Nucleus accumbens (tissue), 56 donors: ENCODE results near the gene RBM7.
A peak's percentile ranks its signal among the peaks of the same experiment; 100 is the strongest.

ENCODE experiments used
- DNase-seq, 56 donors: peaks; one replicate each; lab custom pipeline; 2025; lab: John Stamatoyannopoulos, UW

RBM7 gene

DNA sequence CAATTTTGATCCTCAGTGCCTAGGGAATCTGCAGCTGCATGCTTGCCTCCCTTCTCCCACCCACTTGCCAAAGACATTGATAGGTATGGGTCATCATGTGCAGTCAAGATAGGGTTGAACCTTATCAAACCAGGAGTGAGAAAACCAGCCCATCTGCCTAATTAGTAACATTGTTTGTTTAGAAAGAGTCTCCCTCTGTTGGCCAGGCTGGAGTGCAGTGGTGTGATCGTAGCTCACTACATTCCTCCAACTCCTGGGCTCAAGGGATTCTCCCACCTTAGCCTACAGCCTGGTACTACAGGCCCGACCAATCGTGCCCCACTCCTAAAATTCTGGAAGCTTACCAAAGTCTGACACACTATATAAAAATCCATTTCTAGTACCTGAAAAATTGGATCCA lies 4.7 kb upstream of the RBM7 start:
- DNase-seq = peak in 1 of 56 donors; percentile 2

DNA sequence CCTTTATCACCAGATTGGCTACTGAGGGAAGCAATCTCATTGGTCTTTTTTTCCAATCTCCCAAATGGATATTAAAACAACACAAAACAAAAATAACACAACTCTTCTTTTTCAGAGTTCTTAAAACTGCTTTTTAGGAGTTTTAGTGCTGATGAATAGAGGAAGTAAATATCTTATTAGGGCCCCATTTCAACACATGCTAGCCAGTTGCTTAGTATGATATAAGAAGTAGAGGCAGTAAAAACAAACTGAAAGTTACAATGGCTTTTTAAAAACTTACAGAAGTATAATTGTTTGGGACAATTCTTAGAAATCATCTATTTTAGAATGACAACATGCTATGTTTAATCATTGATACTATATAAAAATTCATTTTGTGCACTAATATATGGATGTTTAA lies 3.5 kb upstream of the RBM7 start:
- no peak for DNase-seq

- DNase-seq = no peak
Measured at GRCh38 chr11:114397349-114397982, 3.0 kb upstream of the RBM7 start.

DNA sequence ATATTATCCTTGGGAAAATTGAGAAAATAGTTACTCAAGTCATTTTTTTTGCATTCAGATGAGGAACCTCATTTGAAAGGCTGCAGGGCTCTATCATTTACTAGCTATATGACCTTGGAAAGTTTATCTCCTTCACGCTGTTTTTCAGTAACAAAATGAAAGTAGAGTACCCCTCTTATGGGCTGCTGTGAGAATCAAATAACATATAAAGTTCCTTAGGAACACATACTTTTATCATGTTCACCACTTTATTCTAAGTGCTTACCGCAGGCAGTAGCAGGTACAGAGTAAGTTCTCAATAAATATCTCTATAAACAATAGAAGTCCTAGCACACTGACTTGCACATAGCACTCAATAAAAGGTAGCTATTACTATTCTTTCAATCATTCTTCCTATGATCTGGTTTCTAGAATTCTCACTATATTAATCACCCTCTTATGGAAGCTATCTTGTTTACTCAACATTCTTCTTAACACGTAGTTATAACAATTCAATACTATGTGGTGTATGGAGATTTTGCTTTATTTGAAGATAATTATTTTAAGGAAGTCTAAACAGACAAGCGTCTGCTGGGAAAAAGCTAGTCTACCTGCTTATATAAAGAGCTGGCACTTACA lies 2.1 kb upstream of the RBM7 start:
- no peak for DNase-seq

DNA sequence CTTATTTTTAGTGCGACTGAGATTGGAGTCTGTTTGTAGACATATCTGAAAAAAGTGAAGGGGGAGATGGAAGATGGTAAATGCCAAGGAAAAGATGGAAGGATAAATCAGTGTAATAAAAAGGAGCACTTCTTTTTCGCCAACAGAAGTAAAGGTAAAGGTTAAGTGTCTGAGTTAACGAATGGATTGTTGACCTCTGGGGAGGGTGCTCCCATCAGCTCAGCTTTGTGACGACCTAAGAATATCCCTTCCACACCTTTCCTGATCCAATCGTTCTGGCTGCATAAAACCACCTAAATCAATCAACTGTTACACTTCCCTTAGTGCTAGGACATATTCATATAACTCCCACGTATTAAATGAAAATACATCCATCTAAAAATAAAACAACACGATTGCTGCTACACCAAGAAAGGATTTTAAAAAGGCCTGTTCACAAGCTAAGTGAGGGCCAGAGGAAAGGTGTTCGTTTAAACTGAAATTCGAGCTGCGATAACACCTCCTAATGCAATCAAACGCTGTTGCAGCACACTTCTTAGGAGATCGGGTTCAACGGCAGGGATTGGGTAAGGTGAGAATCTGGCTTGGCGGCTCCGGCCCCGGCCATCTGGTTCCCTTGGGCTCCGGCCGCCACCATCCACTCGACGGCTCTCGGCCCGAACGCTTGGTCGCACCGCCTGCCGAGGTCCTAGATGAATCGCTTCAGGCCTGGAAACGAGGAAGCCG lies 813 bp upstream of the RBM7 start:
- DNase-seq = peak in 3 of 56 donors; percentile 57 to 61 (median 57)

DNA sequence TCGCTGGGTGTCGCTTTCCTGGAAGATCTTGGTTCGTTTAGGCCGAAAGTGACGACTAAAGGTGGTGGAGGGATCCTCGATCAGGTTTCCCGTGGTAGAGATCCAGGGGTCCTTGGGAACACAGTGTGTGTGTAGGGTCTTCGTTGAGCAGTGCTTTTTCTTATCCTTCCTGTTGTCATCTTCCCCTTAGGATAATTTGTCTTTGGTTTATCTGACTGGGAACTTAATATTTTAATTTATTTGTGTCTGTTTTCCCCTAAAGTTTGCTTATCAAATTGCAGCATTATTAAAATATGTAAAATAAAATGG lies 403 bp downstream of the RBM7 start:
- DNase-seq = no peak

DNA sequence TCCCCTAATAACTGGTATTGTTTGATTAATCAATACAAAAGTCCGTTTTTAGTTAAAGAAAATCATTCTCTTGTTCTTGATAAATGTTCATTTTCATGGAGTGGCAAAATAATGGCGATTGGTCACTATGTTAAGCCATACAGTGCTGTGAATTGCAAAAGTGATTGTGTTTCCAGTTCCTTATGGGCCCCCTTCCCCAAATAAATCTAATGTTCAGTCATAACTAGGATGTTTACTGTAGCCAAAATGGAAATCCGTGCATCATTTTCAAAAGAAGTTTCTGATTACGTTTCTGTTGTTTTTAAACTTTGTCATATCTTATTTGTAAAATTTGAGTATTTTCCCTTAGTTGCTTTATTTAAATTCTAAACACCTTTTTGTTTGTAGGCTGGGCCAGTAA lies 845 bp downstream of the RBM7 start:
- DNase-seq = no peak

DNA sequence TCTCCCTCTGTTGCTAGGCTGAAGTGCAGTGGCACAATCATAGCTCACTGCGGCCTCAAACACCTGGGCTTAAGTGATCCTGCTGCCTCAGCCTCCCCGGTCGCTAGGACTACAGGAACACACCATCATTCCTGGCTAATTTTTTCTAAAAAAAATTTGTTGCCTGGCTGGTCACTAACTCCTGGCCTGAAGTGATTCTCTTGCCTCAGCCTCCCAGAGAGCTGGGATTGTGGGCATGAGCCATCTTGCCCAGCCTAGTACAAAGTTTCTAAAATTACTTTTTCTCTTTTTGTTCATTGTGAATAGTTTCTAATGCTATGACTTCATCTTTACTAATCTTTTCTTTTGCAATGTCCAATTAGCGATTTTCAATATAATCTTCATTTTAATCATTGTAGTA lies 12.5 kb downstream of the RBM7 start:
- DNase-seq = no peak

GRCh38 chr11:114413958-114414357 lies 13.5 kb downstream of the RBM7 start:
- no peak for DNase-seq

DNA sequence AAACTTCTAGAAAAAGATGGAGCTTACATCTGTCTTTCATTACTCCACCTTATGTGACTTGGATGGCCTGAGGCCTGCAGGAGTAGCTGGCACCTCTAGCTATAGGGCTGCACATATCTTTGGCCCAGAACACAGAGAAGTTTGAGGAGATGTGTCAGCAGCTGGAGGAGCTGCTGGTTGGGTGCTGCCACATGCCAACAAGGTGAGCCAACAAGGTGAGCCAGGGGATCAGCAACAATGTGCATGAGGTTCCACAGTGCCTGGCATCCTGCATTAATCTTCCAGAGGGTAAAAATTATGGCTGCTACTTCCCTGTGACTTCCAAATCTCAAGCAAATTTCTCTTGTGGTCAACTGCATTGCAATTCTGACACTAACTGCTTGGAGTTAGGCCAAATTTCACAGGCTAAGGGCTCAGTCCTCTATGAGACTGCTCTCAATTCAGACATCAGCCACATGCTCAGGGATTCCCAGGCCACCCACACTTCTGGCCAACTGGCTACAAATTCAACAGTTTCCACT lies 16.0 kb downstream of the RBM7 start:
- no peak for DNase-seq

DNA sequence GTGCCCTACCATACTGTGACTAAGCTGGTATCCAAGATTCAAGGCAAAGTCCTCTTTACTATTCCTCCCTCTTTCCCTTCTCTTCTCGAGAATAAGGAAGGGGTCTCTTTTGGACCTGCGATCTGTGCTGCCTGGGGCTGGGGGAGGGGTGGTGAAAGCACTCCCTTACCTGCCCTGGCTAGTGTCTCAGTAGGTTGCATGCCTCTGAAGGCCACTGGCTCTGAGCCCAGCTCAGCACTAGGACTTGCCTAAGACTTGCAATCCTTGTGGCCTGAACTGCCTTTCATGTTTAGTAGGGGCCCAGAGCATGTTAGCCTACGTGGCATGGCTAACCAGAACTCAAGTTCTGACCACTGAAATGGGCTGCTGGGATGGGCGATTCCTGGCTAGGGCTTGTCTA lies 25.8 kb downstream of the RBM7 start:
- DNase-seq = no peak

- DNase-seq = no peak
Measured at GRCh38 chr11:114430290-114430689, 29.8 kb downstream of the RBM7 start.

DNA sequence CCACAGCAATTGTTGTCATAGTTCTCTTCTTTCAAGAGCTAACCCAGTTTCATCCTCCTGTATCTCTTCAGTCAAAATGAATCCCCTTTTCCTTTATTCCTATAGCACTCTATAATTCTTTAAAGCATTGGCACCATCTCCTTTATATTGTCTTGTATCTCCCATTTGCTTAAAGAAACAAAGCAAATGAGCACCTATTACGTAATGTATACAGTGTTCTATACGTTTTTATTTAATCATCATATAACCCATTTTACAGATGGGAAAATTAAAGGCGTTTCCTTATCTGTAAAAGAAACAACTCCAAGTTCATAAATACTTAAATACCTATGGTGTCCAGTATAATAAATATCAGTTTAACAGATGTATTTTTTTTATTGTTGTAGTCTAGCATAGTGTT lies 32.4 kb downstream of the RBM7 start:
- DNase-seq = no peak

- DNase-seq = no peak
Measured at GRCh38 chr11:114433376-114433775, 32.9 kb downstream of the RBM7 start.

DNA sequence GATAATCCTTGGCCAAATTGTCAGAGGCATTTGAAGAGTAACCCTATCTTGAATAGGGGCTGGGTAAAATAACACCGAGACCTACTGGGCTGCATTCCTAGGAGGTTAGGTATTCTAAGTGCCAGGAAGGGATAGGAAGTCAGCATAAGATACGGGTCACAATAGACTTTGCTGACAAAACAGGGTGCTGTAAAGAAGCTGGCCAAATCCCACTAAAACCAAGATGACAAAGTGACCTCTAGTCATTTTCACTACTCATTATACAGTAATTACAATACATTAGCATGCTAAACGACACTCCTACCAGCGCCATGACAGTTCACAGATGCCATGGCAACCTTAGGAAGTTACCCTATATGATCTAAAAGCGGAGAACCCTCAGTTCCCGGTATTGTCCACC lies 37.8 kb downstream of the RBM7 start:
- no peak for DNase-seq

- peak; percentile 45 to 98 (median 91) for DNase-seq
Measured at GRCh38 chr11:114439229-114440120, 39.0 kb downstream of the RBM7 start, which contains the start of gene REXO2. TSS of gene REXO2 (plus strand) at chr11:114439467. CDS start at chr11:114439529, 62 bp downstream.

DNA sequence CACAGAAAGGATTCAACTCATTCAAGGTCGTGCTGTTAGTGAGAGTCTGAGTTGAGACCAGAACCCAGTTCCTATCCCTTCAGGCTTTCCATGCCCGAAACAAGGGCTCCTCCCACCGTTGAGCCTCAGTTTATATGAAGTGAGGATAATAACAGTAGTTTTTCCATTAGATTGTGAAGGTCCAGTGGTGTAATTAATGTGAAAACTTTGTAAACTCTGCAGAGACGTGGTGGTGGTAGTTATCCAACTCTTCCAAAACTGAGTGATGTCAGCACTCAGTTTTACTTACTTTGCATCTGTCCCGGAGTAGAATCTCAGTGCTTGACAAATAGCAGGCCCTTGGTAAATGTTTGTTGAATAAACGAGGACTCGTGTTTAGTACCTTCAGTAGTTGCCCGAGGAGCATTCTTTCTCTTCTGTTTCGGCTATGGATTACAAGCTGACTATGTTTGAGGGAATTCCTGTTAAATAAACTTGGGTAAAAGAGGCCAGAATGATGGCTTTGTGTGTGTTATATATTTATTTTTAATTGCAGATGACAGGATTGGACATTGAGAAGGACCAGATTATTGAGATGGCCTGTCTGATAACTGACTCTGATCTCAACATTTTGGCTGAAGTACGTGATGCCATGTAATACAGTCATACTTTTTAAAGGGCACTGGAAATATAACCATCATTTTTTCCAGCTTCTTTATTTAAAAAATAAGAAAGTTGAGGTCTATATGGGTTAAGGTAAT lies 39.8 kb downstream of the RBM7 start:
- peak in 13 of 56 donors; percentile 0 to 49 (median 30) for DNase-seq

- DNase-seq = no peak
Measured at GRCh38 chr11:114440971-114441763, 40.7 kb downstream of the RBM7 start.

DNA sequence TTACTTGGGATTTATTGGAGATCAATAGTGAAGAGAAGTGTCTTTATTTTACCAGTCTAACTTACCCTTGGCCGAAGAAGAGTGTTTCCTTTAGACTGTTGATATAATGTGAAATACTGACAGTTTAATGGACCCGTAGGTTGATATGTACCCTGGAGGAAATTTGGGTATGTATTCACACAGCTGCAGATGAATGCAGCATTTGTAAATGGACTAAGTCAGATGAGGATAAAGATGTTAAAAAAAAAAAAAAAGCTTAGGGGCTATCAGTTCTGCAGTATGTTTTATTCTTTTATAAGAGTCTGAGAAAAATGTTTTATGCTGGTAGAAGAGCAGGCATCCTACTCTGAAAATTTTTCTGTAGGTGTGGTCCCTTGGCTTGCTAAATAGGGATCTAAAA lies 41.5 kb downstream of the RBM7 start:
- DNase-seq = no peak
